IPS DF 6.9 (cell line): Measurements from ENCODE around the gene SLC25A24.
"Not testable (repeated sequence)": the region's sequence is repeated elsewhere in the genome, so short reads cannot be mapped to it uniquely, and the experiment has no call there.

Experiments used
- DNase-seq: peaks from one replicate; pipeline ENCODE4 v3.0.0-alpha.2; 2013; ENCODE audit warnings: low read depth, low spot score
- H3K27ac ChIP-seq: one replicate; pipeline ENCODE4 v1.5.1; 2013; ENCODE audit warnings: low read length, control low read depth
- H3K27me3 ChIP-seq: 2 replicates; pipeline ENCODE4 v1.6.1; 2013; ENCODE audit warnings: mild to moderate bottlenecking, low read length; ENCODE audit not compliant: control insufficient read depth, insufficient read depth
- H3K36me3 ChIP-seq: 2 replicates; pipeline ENCODE4 v1.6.1; 2013; ENCODE audit warnings: low read length; ENCODE audit not compliant: control insufficient read depth, insufficient read depth
- H3K4me1 ChIP-seq: 2 replicates; pipeline ENCODE4 v1.6.1; 2013; ENCODE audit warnings: low read length; ENCODE audit not compliant: control insufficient read depth, insufficient read depth
- H3K4me3 ChIP-seq: 2 replicates; pipeline ENCODE4 v1.5.1; 2013; ENCODE audit warnings: mild to moderate bottlenecking, low read length
- H3K9me3 ChIP-seq: 2 replicates; pipeline ENCODE4 v1.6.1; 2013; ENCODE audit warnings: low read length, inconsistent platforms; ENCODE audit not compliant: control insufficient read depth, insufficient read depth
- WGBS: extraction: QIAGEN DNeasy Blood & Tissue Kit; methylation state at CpG from one replicate; pipeline ENCODE4 v1.1.7; 2013; ENCODE audit warnings: mixed read lengths, missing lambda C conversion rate; ENCODE audit not compliant: insufficient read length, insufficient coverage; 5-methylcytosine and 5-hydroxymethylcytosine counted together

SLC25A24 gene

DNA sequence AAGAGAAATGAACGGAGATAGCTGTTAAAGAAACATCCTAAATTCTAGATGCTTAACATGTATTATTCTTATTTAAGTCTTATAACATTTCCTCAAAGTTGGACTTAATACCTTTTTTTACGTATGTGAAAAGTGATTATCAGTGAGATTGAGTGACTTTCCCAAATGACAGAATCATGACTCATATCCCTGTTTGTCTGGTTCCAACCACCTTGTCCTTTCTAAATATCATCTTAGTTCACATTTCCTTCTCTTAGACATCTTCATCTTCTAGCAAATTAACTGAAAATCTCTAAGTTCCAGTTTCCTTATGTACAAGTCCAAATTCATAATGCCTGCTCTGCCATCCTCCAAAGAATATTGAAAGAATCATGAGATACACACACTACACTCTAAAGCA lies 16.9 kb upstream of the SLC25A24 start:
- WGBS, result no CpG with 5 or more reads among the region's 2 CpGs

DNA sequence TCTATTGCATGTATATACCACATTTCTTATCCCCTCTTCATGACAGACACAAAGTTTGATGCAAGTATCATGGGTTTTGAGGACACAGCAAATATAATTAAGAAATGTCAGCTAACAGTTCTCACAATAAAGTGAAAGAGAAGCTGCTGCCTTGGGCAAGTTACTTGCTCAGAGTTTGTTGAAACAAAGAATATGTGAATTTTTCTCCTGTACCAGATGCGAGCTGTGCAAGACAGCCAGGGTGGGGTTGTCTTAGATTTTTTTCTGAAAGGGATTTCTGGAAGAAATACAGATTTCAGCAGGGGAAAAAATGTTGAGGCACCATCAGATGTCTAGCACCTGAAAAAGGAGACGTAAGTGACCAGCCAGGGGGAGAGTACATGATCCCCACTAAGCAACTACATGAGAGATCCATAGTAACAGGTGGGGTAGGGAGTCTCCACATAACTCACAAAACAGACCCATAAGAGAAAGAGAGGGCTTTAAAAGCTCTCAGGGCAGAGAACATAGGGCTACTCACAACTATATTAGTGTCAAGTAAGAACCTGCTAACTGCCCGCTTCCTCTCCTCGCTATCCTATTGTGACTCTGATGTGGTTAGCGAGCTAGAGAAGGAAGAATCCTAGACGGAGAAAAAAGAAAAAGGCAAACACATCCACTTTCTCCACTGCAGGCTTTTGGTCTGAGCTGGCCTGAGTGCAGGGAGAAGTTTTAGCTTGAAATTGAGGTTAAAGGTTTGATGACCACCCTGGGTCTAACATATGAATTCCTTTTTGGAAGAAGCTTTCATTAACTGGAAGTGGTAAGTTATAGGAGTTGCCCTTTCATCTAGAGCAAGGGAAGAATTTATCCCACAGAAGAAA lies 16.1 kb upstream of the SLC25A24 start:
- WGBS, result no CpG with 5 or more reads among the region's 6 CpGs
- DNase-seq, H3K27me3 ChIP-seq, H3K9me3 ChIP-seq, H3K36me3 ChIP-seq, H3K4me1 ChIP-seq, H3K27ac ChIP-seq, H3K4me3 ChIP-seq: not testable (repeated sequence)

More for the DNA sequence above, 16.9 kb upstream of the SLC25A24 start:
- not testable (repeated sequence) for H3K27me3 ChIP-seq, H3K9me3 ChIP-seq, H3K27ac ChIP-seq, H3K4me3 ChIP-seq, H3K36me3 ChIP-seq, DNase-seq, H3K4me1 ChIP-seq

DNA sequence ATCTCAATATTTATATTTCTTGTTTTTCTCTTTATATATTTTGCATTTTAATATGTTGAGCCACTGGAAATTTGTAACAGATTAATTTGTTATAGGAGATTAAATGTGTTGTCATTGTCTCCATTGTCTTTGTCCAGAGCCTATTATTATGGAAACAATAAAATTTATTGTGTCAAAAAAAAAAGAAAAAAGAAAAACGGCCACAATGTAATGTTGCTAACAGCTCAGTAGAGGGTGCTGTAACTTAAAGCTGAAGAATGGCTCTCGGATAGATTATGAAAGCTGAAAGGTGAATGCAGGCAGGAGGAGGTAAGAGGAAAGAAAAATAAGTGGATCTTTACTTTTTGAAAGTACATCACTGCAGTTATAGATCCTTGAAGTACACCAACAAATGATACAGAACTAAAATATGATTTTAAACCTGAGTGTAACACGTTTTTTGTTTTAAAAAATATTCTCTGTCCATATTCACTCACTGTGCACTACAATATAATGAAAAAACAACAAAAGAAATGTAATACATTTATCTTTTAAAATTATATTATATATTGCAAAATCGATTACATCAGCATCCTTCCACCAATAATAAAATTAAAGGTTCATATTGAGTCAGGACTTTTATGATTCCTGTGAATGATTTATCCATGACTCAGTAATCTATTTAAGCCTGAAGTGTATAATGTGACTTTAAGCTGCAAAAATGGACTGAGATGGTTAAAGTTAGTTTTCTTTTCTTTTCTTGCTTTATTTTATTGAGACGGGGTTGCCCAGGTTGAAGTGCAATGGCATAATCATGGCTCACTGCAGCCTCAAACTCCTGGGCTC lies 14.7 kb upstream of the SLC25A24 start:
- H3K27ac ChIP-seq, H3K9me3 ChIP-seq, DNase-seq, H3K36me3 ChIP-seq, H3K4me3 ChIP-seq, H3K27me3 ChIP-seq, H3K4me1 ChIP-seq: not testable (repeated sequence)
- WGBS, result no CpG with 5 or more reads among the region's 5 CpGs

- H3K4me3 ChIP-seq, result no peak overlapping the region
- H3K27ac ChIP-seq, result no peak overlapping the region
- H3K9me3 ChIP-seq, result no peaks in the 10 kb centered on the region
- no peaks in the 10 kb centered on the region for H3K36me3 ChIP-seq
- no peaks in the 10 kb centered on the region for H3K27me3 ChIP-seq
- H3K4me1 ChIP-seq, result no peaks in the 10 kb centered on the region
- no CpG with 5 or more reads among the region's 1 CpG for WGBS
- DNase-seq, result no peak
These were observed 10.9 kb upstream of the SLC25A24 start for GRCh38 chr1:108211014-108211413.

DNA sequence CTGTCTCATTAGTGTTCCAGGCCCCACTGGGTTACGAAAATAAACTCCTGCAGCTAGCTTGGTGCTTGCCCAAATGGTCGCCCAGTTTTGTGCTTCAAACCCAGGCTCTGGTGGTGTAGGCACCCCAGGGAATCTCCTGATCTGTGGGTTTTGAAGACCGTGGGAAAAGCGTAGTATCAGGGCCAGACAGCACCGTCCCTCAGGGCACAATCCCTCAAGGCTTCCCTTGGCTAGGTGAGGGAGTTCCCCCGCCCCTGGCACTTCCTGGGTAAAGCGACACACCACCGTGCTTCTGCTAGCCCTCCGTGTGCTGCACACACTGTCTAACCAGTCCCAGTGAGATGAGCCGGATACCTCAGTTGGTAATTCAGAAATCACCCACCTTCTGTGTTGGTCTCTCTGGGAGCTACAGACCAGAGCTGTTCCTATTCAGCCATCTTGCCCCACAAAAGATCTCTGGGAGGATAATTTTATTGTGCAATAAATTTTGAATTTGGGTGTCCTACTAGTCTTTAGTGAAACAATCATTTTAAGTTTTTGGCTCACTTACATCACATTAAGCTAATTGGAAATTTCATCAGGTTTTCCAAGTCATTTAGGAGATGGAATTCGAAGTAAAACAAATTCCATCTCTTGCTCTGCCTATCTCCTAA lies 9.4 kb upstream of the SLC25A24 start:
- Histone ChIP-seq H3K36me3 (no peaks in the 10 kb centered on the region), H3K4me1 (no peaks in the 10 kb centered on the region), H3K4me3 (no peak overlapping the region), H3K27ac (no peak overlapping the region), H3K27me3 (no peaks in the 10 kb centered on the region), H3K9me3 (no peaks in the 10 kb centered on the region)
- no peak for DNase-seq
- no CpG with 5 or more reads among the region's 11 CpGs for WGBS

DNA sequence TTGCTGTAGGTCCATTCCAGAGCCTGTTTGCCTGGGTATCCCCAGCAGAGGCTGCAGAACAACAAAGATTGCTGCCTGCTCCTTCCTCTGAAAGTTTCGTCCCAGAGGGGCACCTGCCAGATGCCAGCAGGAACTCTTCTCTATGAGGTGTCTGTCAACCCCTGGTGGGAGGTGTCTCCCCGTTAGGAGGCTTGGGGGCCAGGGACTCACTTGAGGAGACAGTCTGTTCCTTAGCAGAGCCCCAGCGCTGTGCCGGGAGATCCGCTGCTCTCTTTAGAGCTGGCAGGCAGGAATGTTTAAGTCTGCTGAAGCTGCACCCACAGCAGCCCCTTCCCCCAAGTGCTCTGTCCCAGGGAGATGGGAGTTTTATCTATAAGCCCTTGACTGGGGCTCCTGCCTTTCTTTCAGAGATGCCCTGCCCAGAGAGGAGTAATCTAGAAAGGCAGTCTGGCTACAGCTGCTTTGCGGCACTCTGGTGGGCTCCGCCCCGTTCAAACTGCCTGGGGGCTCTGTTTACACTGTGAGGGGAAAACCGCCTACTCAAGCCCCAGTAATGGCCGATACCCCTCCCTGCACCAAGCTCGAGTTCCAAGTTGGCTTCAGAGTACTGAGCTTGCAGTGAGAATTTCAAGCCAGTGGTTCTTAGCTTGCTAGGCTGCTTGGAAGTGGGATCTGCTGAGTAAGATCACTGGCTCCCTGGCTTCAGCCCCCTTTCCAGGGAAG lies 8.7 kb upstream of the SLC25A24 start:
- no peaks in the 10 kb centered on the region for H3K4me1 ChIP-seq
- no CpG with 5 or more reads among the region's 11 CpGs for WGBS
- H3K27ac ChIP-seq, result no peak overlapping the region
- H3K27me3 ChIP-seq, result no peaks in the 10 kb centered on the region
- H3K4me3 ChIP-seq, result no peak overlapping the region
- no peak for DNase-seq
- H3K9me3 ChIP-seq, result no peaks in the 10 kb centered on the region
- no peaks in the 10 kb centered on the region for H3K36me3 ChIP-seq

GRCh38 chr1:108203582-108203981 lies 3.4 kb upstream of the SLC25A24 start:
- not testable (repeated sequence) for DNase-seq, H3K4me3 ChIP-seq, H3K27me3 ChIP-seq, H3K36me3 ChIP-seq, H3K4me1 ChIP-seq, H3K27ac ChIP-seq, H3K9me3 ChIP-seq
- WGBS, result no CpG with 5 or more reads among the region's 3 CpGs

GRCh38 chr1:108201687-108202086 lies 1.5 kb upstream of the SLC25A24 start:
- Histone ChIP-seq H3K27ac (no peak overlapping the region), H3K4me3 (no peak overlapping the region), H3K4me1 (peaks cover 3% of the 10 kb centered on the region; the same call in 1 of the 2 replicates), H3K27me3 (no peaks in the 10 kb centered on the region), H3K9me3 (no peaks in the 10 kb centered on the region), H3K36me3 (no peaks in the 10 kb centered on the region)
- DNase-seq, result no peak
- no CpG with 5 or more reads among the region's 5 CpGs for WGBS

GRCh38 chr1:108200687-108201051 lies 526 bp upstream of the SLC25A24 start:
- no CpG with 5 or more reads among the region's 10 CpGs for WGBS
- DNase-seq, result no peak
- H3K27me3 ChIP-seq, result no peaks in the 10 kb centered on the region
- no peaks in the 10 kb centered on the region for H3K9me3 ChIP-seq
- H3K36me3 ChIP-seq, result no peaks in the 10 kb centered on the region
- peak overlapping the region; percentile 76; the same call in 1 of the 2 replicates for H3K4me3 ChIP-seq
- no peak overlapping the region for H3K27ac ChIP-seq
- H3K4me1 ChIP-seq, result peaks cover 3% of the 10 kb centered on the region; the same call in 1 of the 2 replicates

DNA sequence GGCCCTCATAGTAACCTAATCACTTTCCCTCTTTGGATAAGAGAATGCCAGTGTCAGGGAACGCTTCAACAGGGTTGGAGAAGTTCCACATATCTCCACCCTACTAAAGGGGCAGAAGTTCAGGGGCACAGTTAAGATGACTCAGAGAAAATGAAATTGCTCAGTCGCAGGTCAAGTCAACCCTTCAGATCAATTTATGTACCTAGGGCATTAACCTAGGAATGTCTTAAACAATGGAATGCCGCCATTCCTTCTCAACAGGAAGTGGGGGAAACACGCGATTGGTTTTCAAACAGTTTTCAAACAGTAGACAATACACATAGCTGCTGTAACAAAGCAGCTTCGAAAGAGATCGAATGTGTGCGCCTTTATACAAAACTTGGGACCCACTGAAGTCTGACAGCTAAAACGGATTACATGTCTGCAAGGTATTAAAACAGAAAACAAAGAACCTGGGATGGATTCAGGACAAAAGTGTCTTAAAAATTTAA lies 897 bp downstream of the SLC25A24 start:
- Histone ChIP-seq H3K36me3 (no peaks in the 10 kb centered on the region), H3K27me3 (no peaks in the 10 kb centered on the region), H3K9me3 (no peaks in the 10 kb centered on the region), H3K4me1 (peaks cover 3% of the 10 kb centered on the region; the same call in 1 of the 2 replicates), H3K4me3 (peak overlapping the region; percentile 76; the same call in 1 of the 2 replicates), H3K27ac (no peak overlapping the region)
- WGBS, result no CpG with 5 or more reads among the region's 9 CpGs
- no peak for DNase-seq
